ENCODE results near the gene MAPK11. TPM values are rescaled to one million over a fixed set of nuclear protein-coding genes. Genes with fewer than 3 reads are reported as not detected.

Gene MAPK11
- polyA plus RNA-seq, 3 donors = 0.81 TPM; not detected in 2

DNA sequence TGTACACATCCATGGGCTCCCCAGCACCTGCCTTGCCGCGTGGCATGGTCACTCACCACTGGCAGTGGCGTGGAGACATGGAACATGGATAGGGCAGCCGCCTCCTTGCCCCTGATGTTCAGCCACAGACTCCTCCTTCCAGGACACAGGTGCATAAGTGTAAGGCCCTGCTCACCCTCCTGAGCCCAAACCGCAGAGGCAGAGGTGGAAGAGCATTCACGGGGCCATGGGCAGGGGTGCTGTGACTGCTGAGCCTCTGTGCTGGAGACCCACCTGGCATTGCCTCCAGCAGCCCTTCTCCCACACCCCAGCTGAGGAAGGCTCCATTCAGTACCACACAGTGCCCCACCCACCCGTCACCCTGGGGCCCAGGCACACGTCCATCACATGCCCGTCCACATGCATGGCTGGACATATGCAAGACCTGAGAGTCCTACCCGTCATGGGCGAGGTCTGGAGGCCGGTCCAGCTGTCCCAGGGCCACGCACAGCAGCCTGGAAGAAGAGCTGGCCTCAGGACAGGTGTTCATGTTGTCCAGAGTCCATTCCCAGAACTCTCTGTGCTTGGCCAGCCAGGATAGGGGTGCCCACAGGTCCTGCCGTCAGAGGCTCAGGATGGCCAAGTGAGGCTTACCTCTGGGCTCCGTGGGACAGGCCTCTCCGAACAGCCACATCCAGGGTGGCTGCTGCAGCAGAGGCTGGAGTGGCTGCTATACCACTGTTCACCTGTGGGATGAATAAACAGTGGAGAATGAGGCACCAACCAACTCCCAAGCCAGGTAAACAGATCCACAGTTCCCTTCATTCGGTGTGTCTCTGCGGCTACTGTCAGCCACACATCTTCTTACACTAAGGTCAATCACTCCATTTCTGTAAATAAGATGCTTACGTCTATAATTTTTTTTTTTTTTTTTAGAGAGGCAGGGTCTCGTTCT is 23.7 kb downstream of the MAPK11 start:
- Mint-ChIP-seq H3K36me3 (peaks cover 8 to 20% of the 10 kb centered on the region in 2 donors), H3K9me3 (no peaks in the 10 kb centered on the region), H3K27me3 (ENCODE audit: low read depth in 3 of 3) (no peaks in the 10 kb centered on the region), H3K27ac (peak overlapping the region; percentile 6 to 98 (median 68)), H3K4me1 (peaks cover 48% of the 10 kb centered on the region), H3K4me3 (peak overlapping the region in 1 of 2 donors; percentile 37)
- Histone ChIP-seq H4K20me1 (ENCODE audit: insufficient read depth, low read length) (peaks cover 16% of the 10 kb centered on the region), H3K36me3 (replicated peaks in 1 of 2; ENCODE audit: control insufficient read depth in 1 of 2, insufficient read depth in 2 of 2, low read length in 2 of 2) (peaks cover 15 to 35% of the 10 kb centered on the region in 2 donors), H3K4me2 (replicated peaks; ENCODE audit: extremely low read depth, low read length, poor library complexity, severe bottlenecking) (peak overlapping the region; percentile 95), H3K9me3 (replicated peaks in 1 of 2; ENCODE audit: control insufficient read depth in 1 of 2, insufficient read depth in 1 of 2, low read length in 2 of 2) (no peaks in the 10 kb centered on the region), H3K9ac (ENCODE audit: insufficient read depth, low read length, poor library complexity, severe bottlenecking) (peak overlapping the region; percentile 90), H3K27ac (ENCODE audit: low read depth in 1 of 2, low read length in 2 of 2) (peak overlapping the region; percentile 87 to 96), H2AFZ (ENCODE audit: insufficient read depth, low read depth, low read length, poor library complexity, severe bottlenecking) (no peak overlapping the region), H3K4me1 (ENCODE audit: control insufficient read depth in 1 of 2, insufficient read depth in 2 of 2, low read length in 2 of 2) (peaks cover 61 to 74% of the 10 kb centered on the region in 2 donors), H3K79me2 (ENCODE audit: insufficient read depth, low read length) (peaks cover 59% of the 10 kb centered on the region), H3K4me3 (replicated peaks in 1 of 3; ENCODE audit: low read depth in 2 of 3, low read length in 3 of 3) (peak overlapping the region in 1 of 3 experiments; percentile 98), H3K27me3 (ENCODE audit: control insufficient read depth in 2 of 2, insufficient read depth in 2 of 2, low read length in 2 of 2) (no peaks in the 10 kb centered on the region)
- 94% methylated on average over 14 of the region's 20 CpGs for WGBS (ENCODE audit: insufficient coverage)
- TF ChIP-seq, protein P1, sequence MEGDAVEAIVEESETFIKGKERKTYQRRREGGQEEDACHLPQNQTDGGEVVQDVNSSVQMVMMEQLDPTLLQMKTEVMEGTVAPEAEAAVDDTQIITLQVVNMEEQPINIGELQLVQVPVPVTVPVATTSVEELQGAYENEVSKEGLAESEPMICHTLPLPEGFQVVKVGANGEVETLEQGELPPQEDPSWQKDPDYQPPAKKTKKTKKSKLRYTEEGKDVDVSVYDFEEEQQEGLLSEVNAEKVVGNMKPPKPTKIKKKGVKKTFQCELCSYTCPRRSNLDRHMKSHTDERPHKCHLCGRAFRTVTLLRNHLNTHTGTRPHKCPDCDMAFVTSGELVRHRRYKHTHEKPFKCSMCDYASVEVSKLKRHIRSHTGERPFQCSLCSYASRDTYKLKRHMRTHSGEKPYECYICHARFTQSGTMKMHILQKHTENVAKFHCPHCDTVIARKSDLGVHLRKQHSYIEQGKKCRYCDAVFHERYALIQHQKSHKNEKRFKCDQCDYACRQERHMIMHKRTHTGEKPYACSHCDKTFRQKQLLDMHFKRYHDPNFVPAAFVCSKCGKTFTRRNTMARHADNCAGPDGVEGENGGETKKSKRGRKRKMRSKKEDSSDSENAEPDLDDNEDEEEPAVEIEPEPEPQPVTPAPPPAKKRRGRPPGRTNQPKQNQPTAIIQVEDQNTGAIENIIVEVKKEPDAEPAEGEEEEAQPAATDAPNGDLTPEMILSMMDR (IDR thresholded peaks at IDR 0.05) = no peak
- no peak for DNase-seq
- intact Hi-C loops (cut with micrococcal nuclease) = no loop called here

DNA sequence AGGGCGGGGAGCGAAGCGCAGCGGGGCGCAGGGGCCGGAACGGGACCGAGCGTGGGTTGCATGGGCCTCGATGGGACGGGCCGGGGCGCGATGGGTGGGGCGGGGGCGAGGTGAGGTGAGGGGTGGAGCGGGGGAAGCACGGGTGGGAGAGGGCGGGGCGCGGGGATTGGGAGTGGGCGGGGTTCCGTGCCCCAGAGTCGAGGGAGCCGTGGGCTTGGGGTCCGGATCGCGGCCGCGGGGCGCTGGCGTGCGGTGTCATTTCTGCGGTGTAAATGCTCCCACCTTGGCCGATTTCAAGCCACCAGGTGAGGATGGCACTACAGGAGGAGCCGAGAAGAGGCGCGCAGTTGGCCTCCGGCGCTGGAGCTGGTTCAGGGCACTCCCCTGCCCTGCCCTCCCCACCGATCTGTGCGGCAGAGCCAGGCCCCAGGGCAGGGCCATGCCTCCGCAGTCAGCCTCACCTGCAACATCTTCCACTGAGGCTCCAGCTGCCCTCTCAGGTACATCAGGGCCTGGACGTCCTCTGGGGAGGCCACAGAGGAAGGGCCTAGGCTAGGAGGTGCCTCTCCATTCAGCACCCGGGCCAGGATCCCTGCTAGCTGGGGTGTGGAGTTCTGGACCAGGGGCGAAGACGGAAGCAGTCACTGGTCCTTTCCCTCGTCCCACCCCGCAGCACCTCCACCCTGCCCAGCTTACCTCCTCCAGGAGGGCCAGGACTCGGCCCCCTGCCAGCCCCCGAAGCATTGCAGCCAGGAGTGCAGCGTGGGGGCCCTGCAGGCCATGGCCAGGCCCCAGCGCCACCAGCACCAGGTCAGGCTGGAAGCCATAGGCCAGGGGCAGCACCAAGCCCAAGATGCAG is 24.7 kb downstream of the MAPK11 start:
- H3K27ac ChIP-seq (ENCODE audit: low read depth in 1 of 2, low read length in 2 of 2) = peak overlapping the region; percentile 87 to 96
- TF ChIP-seq, protein P1 (IDR thresholded peaks at IDR 0.05) = no peak
- peaks cover 61 to 68% of the 10 kb centered on the region in 2 donors for H3K4me1 ChIP-seq (ENCODE audit: control insufficient read depth in 1 of 2, insufficient read depth in 2 of 2, low read length in 2 of 2)
- H2AFZ ChIP-seq (ENCODE audit: insufficient read depth, low read depth, low read length, poor library complexity, severe bottlenecking) = peak overlapping the region; percentile 97
- peak overlapping the region; percentile 77 to 99 (median 98) for H3K4me3 ChIP-seq (replicated peaks in 1 of 3; ENCODE audit: low read depth in 2 of 3, low read length in 3 of 3)
- H3K27ac Mint-ChIP-seq = peak overlapping the region; percentile 97 to 100 (median 99)
- H3K36me3 ChIP-seq (replicated peaks in 1 of 2; ENCODE audit: control insufficient read depth in 1 of 2, insufficient read depth in 2 of 2, low read length in 2 of 2) = peaks cover 15 to 35% of the 10 kb centered on the region in 2 donors
- intact Hi-C loops (cut with micrococcal nuclease) = loop anchor here in 1 of 2 donors (2.0 kb wide), 1 partner anchor 97 kb away; the partner anchor contains the start of gene PPP6R2
- H3K9me3 Mint-ChIP-seq = no peaks in the 10 kb centered on the region
- H4K20me1 ChIP-seq (ENCODE audit: insufficient read depth, low read length) = peaks cover 17% of the 10 kb centered on the region
- peak overlapping the region; percentile 90 for H3K9ac ChIP-seq (ENCODE audit: insufficient read depth, low read length, poor library complexity, severe bottlenecking)
- H3K9me3 ChIP-seq (replicated peaks in 1 of 2; ENCODE audit: control insufficient read depth in 1 of 2, insufficient read depth in 1 of 2, low read length in 2 of 2) = no peaks in the 10 kb centered on the region
- peak overlapping the region; percentile 96 to 98 for H3K4me3 Mint-ChIP-seq
- WGBS (ENCODE audit: insufficient coverage) = 15% methylated on average over 42 of the region's 53 CpGs
- H3K4me1 Mint-ChIP-seq = peaks cover 53% of the 10 kb centered on the region
- no peaks in the 10 kb centered on the region for H3K27me3 Mint-ChIP-seq (ENCODE audit: low read depth in 3 of 3)
- peak overlapping the region; percentile 95 for H3K4me2 ChIP-seq (replicated peaks; ENCODE audit: extremely low read depth, low read length, poor library complexity, severe bottlenecking)
- H3K36me3 Mint-ChIP-seq = peaks cover 8 to 20% of the 10 kb centered on the region in 2 donors
- no peaks in the 10 kb centered on the region for H3K27me3 ChIP-seq (ENCODE audit: control insufficient read depth in 2 of 2, insufficient read depth in 2 of 2, low read length in 2 of 2)
- DNase-seq = no peak
- H3K79me2 ChIP-seq (ENCODE audit: insufficient read depth, low read length) = peaks cover 70% of the 10 kb centered on the region

Measured in CD14-positive monocyte (primary cell).